ENCODE results near the gene MEAF6.

GRCh38 chr1:37465593-37466517, 48.7 kb downstream of the MEAF6 start:
- no peak for TF ChIP-seq POLR2A (IDR thresholded peaks at IDR 0.05; ENCODE audit: low read depth)
- no peak for TF ChIP-seq POLR2AphosphoS5 (IDR thresholded peaks at IDR 0.05)
- TF ChIP-seq, protein P1, sequence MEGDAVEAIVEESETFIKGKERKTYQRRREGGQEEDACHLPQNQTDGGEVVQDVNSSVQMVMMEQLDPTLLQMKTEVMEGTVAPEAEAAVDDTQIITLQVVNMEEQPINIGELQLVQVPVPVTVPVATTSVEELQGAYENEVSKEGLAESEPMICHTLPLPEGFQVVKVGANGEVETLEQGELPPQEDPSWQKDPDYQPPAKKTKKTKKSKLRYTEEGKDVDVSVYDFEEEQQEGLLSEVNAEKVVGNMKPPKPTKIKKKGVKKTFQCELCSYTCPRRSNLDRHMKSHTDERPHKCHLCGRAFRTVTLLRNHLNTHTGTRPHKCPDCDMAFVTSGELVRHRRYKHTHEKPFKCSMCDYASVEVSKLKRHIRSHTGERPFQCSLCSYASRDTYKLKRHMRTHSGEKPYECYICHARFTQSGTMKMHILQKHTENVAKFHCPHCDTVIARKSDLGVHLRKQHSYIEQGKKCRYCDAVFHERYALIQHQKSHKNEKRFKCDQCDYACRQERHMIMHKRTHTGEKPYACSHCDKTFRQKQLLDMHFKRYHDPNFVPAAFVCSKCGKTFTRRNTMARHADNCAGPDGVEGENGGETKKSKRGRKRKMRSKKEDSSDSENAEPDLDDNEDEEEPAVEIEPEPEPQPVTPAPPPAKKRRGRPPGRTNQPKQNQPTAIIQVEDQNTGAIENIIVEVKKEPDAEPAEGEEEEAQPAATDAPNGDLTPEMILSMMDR (IDR thresholded peaks at IDR 0.05), result no peak
- TF ChIP-seq EP300 (IDR thresholded peaks at IDR 0.05), result no peak
